Cardiac muscle cell (in vitro differentiated cells and primary cell): Measurements from ENCODE around the gene CYP3A7. TPM values are rescaled to one million over a fixed set of nuclear protein-coding genes. Genes with fewer than 3 reads are reported as not detected.
"Not testable (repeated sequence)": the region's sequence is repeated elsewhere in the genome, so short reads cannot be mapped to it uniquely, and the experiment has no call there.

Experiments used
- DNase-seq, 2 donors: peaks; one replicate each; pipeline versions ENCODE4 v3.0.0 to v3.0.0-alpha.2; 2010 to 2017; ENCODE audit warnings: low read depth in 1 of 2, low spot score in 1 of 2
- H3K27ac ChIP-seq: fragments of 200-600 bp; sonication (generic); 2 replicates; pipeline ENCODE4 v1.5.1; 2016
- H3K27me3 ChIP-seq: fragments of 200-600 bp; sonication (generic); 2 replicates; pipeline ENCODE4 v1.6.0; 2016; ENCODE audit warnings: control low read depth
- H3K36me3 ChIP-seq: fragments of 200-600 bp; sonication (generic); 2 replicates; pipeline ENCODE4 v1.5.1; 2016; ENCODE audit warnings: control low read depth
- H3K4me1 ChIP-seq: fragments of 200-600 bp; sonication (generic); 2 replicates; pipeline ENCODE4 v1.8.1; 2017; ENCODE audit warnings: low read depth, mild to moderate bottlenecking, mixed run types
- H3K4me3 ChIP-seq: fragments of 200-600 bp; sonication (generic); 2 replicates; pipeline ENCODE4 v1.5.1; 2016; ENCODE audit warnings: mild to moderate bottlenecking
- H3K9me3 ChIP-seq: fragments of 200-600 bp; sonication (generic); 2 replicates; pipeline ENCODE4 v1.5.1; 2017; ENCODE audit warnings: low read depth, mild to moderate bottlenecking, control low read depth
- polyA plus RNA-seq: library from polyadenylated mRNA; unstranded; fragments of >200 nt; fragmentation: Nextera tagmentation; extraction: Ambion mirVana; gene quantifications from 2 replicates; pipeline ENCODE4 v1.2.1, GENCODE V29; 2016
- total RNA-seq: library from RNA; depleted of rRNA; stranded (reverse); fragments of >200 nt; gene quantifications from 2 replicates; pipeline ENCODE4 v1.2.3, GENCODE V29; 2016
- TF ChIP-seq, protein P1 (sequence below): IDR thresholded peaks from 2 replicates; pipeline ENCODE4 v1.5.1; 2012; ENCODE audit warnings: low read depth, mild to moderate bottlenecking, low read length

Gene CYP3A7
- total and polyA plus RNA-seq, 2 experiments from 2014 or later, result 0.51 TPM; not detected in 1

DNA sequence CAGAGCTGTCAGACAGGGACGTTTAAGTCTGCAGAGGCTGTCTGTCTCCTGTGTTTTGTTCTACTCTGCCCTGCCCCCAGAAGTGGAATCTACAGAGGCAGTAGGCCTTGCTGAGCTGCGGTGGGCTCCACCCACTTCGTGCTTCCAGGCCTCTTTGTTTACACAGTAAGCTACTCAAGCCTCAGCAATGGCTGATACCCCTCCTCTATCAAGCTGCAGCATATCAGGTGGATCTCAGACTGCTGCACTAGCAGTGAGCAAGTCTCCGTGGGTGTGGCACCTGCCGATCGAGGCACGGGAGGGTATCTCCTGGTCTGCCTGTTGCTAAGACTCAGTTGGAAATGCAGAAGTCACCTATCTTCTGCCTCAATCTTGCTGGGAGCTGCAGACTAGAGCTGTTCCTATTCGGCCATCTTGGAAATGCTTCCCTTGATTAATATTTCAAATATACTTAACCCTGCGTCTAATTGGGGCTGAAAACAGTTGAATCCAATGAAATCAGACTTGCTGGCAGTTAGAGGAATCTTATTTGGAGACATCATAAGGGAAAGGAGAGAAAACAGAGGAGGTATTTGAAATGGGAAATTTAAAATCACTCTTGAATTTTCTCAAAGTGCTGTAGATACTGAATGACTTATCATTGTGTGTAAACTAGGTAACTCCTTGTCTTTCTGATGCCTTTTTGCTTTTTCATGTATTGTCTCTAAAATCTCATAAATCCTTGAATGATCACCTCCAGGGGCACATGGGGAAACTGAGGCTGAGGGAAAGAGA is 41.4 kb downstream of the CYP3A7 start:
- TF ChIP-seq, protein P1, sequence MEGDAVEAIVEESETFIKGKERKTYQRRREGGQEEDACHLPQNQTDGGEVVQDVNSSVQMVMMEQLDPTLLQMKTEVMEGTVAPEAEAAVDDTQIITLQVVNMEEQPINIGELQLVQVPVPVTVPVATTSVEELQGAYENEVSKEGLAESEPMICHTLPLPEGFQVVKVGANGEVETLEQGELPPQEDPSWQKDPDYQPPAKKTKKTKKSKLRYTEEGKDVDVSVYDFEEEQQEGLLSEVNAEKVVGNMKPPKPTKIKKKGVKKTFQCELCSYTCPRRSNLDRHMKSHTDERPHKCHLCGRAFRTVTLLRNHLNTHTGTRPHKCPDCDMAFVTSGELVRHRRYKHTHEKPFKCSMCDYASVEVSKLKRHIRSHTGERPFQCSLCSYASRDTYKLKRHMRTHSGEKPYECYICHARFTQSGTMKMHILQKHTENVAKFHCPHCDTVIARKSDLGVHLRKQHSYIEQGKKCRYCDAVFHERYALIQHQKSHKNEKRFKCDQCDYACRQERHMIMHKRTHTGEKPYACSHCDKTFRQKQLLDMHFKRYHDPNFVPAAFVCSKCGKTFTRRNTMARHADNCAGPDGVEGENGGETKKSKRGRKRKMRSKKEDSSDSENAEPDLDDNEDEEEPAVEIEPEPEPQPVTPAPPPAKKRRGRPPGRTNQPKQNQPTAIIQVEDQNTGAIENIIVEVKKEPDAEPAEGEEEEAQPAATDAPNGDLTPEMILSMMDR, result no peak
- no peak overlapping the region for H3K4me3 ChIP-seq
- H3K27me3 ChIP-seq, result no peaks in the 10 kb centered on the region
- no peaks in the 10 kb centered on the region for H3K9me3 ChIP-seq
- H3K36me3 ChIP-seq, result no peaks in the 10 kb centered on the region
- peak in 1 of 2 donors; percentile 78 for DNase-seq
- H3K4me1 ChIP-seq, result peaks cover 32% of the 10 kb centered on the region
- H3K27ac ChIP-seq, result peak overlapping the region; percentile 91

- no peaks in the 10 kb centered on the region for H3K36me3 ChIP-seq
- H3K27me3 ChIP-seq, result no peaks in the 10 kb centered on the region
- H3K4me1 ChIP-seq, result peaks cover 32% of the 10 kb centered on the region
- DNase-seq, result no peak
- H3K27ac ChIP-seq, result peak overlapping the region; percentile 91
- H3K4me3 ChIP-seq, result no peak overlapping the region
- TF ChIP-seq, protein P1, result no peak
- no peaks in the 10 kb centered on the region for H3K9me3 ChIP-seq
Measured at GRCh38 chr7:99693100-99693426, 41.9 kb downstream of the CYP3A7 start.

DNA sequence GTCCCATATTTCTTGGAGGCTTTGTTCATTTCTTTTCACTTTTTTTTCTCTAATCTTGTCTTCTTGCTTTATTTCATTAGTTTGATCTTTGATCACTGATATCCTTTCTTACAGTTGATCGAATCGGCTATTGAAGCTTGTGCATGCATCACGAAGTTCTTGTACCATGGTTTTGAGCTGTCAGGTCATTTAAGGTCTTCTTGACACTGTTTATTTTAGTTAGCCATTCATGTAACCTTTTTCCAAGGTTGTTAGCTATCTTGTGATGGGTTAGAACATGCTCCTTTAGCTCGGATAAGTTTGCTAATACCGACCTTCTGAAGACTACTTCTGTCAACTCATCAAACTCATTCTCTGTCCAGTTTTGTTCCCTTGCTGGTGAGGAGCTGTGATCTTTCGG is 42.4 kb downstream of the CYP3A7 start:
- H3K27me3 ChIP-seq, H3K36me3 ChIP-seq, H3K9me3 ChIP-seq, H3K4me3 ChIP-seq, DNase-seq: not testable (repeated sequence)
- H3K27ac ChIP-seq, result peak overlapping the region; percentile 91
- peaks cover 32% of the 10 kb centered on the region for H3K4me1 ChIP-seq

DNA sequence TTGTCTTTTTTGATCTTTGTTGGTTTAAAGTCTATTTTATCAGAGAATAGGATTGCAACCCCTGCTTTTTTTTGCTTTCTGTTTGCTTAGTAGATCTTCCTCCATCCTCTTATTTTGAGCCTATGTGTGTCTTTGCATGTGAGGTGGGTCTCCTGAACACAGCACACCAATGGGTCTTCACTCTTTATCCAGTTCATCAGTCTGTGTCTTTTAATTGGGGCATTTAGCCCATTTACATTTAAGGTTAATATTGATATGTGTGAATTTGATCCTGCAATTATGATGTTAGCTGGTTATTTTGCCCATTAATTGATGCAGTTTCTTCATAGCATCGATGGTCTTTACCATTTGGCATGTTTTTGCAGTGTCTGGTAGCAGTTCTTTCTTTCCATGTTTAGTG is 43.3 kb downstream of the CYP3A7 start:
- H3K9me3 ChIP-seq, H3K36me3 ChIP-seq: not testable (repeated sequence)

DNA sequence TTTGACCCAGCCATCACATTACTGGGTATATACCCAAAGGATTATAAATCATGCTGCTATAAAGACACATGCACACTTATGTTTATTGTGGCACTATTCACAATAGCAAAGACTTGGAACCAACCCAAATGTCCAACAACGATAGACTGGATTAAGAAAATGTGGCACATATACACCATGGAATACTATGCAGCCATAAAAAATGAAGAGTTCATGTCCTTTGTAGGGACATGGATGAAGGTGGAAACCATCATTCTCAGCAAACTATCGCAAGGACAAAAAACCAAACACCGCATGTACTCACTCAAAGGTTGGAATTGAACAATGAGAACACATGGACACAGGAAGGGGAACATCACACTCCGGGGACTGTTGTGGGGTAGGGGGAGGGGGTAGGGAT is 44.1 kb downstream of the CYP3A7 start:
- not testable (repeated sequence) for H3K9me3 ChIP-seq, H3K27ac ChIP-seq, H3K4me3 ChIP-seq, H3K27me3 ChIP-seq, DNase-seq, H3K36me3 ChIP-seq
- peaks cover 27% of the 10 kb centered on the region for H3K4me1 ChIP-seq

More for the DNA sequence above, 43.3 kb downstream of the CYP3A7 start:
- H3K27ac ChIP-seq, H3K4me3 ChIP-seq, DNase-seq, H3K27me3 ChIP-seq: not testable (repeated sequence)
- peaks cover 32% of the 10 kb centered on the region for H3K4me1 ChIP-seq

DNA sequence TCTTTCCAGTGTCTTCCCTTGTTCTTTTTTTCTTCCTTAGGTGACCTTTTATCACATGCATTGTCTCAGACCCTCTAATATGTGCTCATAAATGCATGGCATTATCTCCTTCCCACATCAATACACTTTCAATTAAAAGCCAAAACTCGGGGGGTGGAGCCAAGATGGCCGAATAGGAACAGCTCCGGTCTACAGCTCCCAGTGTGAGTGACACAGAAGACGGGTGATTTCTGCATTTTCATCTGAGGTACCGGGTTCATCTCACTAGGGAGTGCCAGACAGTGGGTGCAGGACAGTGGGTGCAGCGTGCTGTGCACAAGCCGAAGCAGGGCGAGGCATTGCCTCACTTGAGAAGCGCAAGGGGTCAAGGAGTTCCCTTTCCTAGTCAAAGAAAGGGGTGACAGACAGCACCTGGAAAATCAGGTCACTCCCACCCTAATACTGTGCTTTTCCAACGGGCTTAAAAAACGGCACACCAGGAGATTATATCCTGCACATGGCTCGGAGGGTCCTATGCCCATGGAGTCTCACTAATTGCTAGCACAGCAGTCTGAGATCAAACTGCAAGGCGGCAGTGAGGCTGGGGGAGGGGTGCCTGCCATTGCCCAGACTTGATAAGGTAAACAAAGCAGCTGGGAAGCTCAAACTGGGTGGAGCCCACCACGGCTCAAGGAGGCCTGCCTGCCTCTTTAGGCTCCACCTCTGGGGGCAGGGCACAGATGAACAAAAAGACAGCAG is 49.0 kb downstream of the CYP3A7 start:
- H3K4me3 ChIP-seq, H3K27me3 ChIP-seq, DNase-seq, H3K36me3 ChIP-seq, H3K27ac ChIP-seq, H3K9me3 ChIP-seq, H3K4me1 ChIP-seq: not testable (repeated sequence)

GRCh38 chr7:99685129-99685758 is 49.8 kb downstream of the CYP3A7 start:
- Histone ChIP-seq H3K27me3 (no peaks in the 10 kb centered on the region), H3K36me3 (no peaks in the 10 kb centered on the region), H3K4me3 (no peak overlapping the region), H3K27ac (no peak overlapping the region), H3K9me3 (no peaks in the 10 kb centered on the region), H3K4me1 (no peaks in the 10 kb centered on the region)
- TF ChIP-seq, protein P1, result no peak
- no peak for DNase-seq
